ENCODE measurements around the gene RFFL. TPM values are rescaled to one million over a fixed set of nuclear protein-coding genes. Genes with fewer than 3 reads are reported as not detected.
"Not testable (repeated sequence)": the region's sequence is repeated elsewhere in the genome, so short reads cannot be mapped to it uniquely, and the experiment has no call there.

RFFL gene
- total RNA-seq, 1 experiment from 2014 or later: 40.3 TPM

DNA sequence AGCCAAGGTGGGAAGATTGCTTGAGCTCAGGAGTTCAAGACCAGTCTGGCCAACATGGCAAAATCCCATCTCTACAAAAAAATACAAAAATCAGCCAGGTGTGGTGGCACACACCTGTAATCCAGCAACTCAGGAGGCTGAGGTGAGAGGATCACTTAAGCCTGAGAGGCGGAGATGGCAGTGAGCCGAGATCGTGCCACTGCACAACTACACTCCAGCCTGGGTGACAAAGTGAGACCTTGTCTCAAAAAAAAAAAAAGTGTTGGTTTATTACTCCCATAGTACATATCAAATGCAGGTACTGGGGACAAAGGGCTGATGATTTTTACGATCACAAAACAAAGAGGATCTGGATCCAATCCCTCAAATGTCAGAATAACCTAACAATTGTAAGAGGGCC, 35.4 kb downstream of the RFFL start:
- CTCF ChIA-PET; H3K9me3 ChIP-seq (ENCODE audit: control insufficient read depth in 1 of 2, insufficient read depth in 1 of 2, low read depth in 1 of 2, low read length in 2 of 2); H3K27ac ChIP-seq (ENCODE audit: low read depth, low read length); H3K9ac ChIP-seq (ENCODE audit: low read length); intact Hi-C loops (cut with micrococcal nuclease); BruUV-seq (replicated peaks); H3K36me3 ChIP-seq (ENCODE audit: control insufficient read depth in 1 of 2, insufficient read depth in 2 of 2, low read length in 2 of 2); RAD21 ChIA-PET (ENCODE audit: low non-redundant PET in 1 of 2, low total read pairs in 2 of 2, uncharacterized antibody in 2 of 2, unreplicated experiment in 2 of 2); H4K20me1 ChIP-seq (ENCODE audit: insufficient read depth); ATAC-seq; H2AFZ ChIP-seq (ENCODE audit: low read depth, low read length, poor library complexity, severe bottlenecking); H3K4me3 ChIP-seq (replicated peaks in 1 of 2; ENCODE audit: low read depth in 1 of 2, low read length in 2 of 2); H3K79me2 ChIP-seq (ENCODE audit: insufficient read depth, low read length); H3K9me2 ChIP-seq (ENCODE audit: insufficient read depth); DNase-seq (ENCODE audit: low read depth, low spot score); H3K4me1 ChIP-seq (ENCODE audit: control insufficient read depth in 1 of 2, insufficient read depth in 2 of 2, low read length in 2 of 2); H3K27me3 ChIP-seq (ENCODE audit: insufficient read depth, low read length); H3K4me2 ChIP-seq (ENCODE audit: low read length): not testable (repeated sequence)
- POLR2A ChIA-PET: interaction anchor here (0.7 kb wide), 1 partner anchor 398 kb away, joined by 3 read pairs; no protein-coding TSS in a partner anchor

GRCh38 chr17:35025541-35025940, 38.0 kb downstream of the RFFL start:
- Histone ChIP-seq H3K4me2 (ENCODE audit: low read length) (no peak overlapping the region), H2AFZ (ENCODE audit: low read depth, low read length, poor library complexity, severe bottlenecking) (no peak overlapping the region), H3K27me3 (ENCODE audit: insufficient read depth, low read length) (no peaks in the 10 kb centered on the region), H3K79me2 (ENCODE audit: insufficient read depth, low read length) (no peaks in the 10 kb centered on the region), H3K27ac (ENCODE audit: low read depth, low read length) (no peak overlapping the region), H3K36me3 (ENCODE audit: control insufficient read depth in 1 of 2, insufficient read depth in 2 of 2, low read length in 2 of 2) (0 out of 4 replicates have a peak, but pooled peaks cover 0 to 6% of the 10 kb centered on the region in 2 experiments), H4K20me1 (ENCODE audit: insufficient read depth) (no peaks in the 10 kb centered on the region), H3K4me1 (ENCODE audit: control insufficient read depth in 1 of 2, insufficient read depth in 2 of 2, low read length in 2 of 2) (no peaks in the 10 kb centered on the region), H3K4me3 (replicated peaks in 1 of 2; ENCODE audit: low read depth in 1 of 2, low read length in 2 of 2) (no peak overlapping the region), H3K9ac (ENCODE audit: low read length) (no peak overlapping the region), H3K9me2 (ENCODE audit: insufficient read depth) (no peaks in the 10 kb centered on the region), H3K9me3 (ENCODE audit: control insufficient read depth in 1 of 2, insufficient read depth in 1 of 2, low read depth in 1 of 2, low read length in 2 of 2) (no peaks in the 10 kb centered on the region)
- ChIA-PET RAD21 (ENCODE audit: low non-redundant PET in 1 of 2, low total read pairs in 2 of 2, uncharacterized antibody in 2 of 2, unreplicated experiment in 2 of 2) (no interaction called here), POLR2A (no interaction called here), CTCF (no interaction called here)
- BruUV-seq (replicated peaks): no TSS peak
- no peak for TF ChIP-seq SRF (IDR thresholded peaks at IDR 0.05; ENCODE audit: low read depth)
- no peak for TF ChIP-seq ELF1 (IDR thresholded peaks at IDR 0.05; ENCODE audit: borderline replicate concordance, low read depth)
- no peak for TF ChIP-seq TCF7L2 (IDR thresholded peaks at IDR 0.05; ENCODE audit: borderline replicate concordance, extremely low read depth, insufficient read depth, insufficient read length)
- TF ChIP-seq, protein P1, sequence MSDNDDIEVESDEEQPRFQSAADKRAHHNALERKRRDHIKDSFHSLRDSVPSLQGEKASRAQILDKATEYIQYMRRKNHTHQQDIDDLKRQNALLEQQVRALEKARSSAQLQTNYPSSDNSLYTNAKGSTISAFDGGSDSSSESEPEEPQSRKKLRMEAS (IDR thresholded peaks at IDR 0.05): no peak
- no peak for TF ChIP-seq POLR2A (IDR thresholded peaks at IDR 0.05; ENCODE audit: borderline replicate concordance, extremely low read depth, insufficient read depth, insufficient read length)
- TF ChIP-seq EGR1 (IDR thresholded peaks at IDR 0.05; ENCODE audit: low read depth): no peak
- intact Hi-C loops (cut with micrococcal nuclease): no loop called here
- no peak for DNase-seq (ENCODE audit: low read depth, low spot score)
- no peak for ATAC-seq

All from HCT116 (cell line).